ENCODE results near the gene RELN. TPM values are rescaled to one million over a fixed set of nuclear protein-coding genes. Genes with fewer than 3 reads are reported as not detected.

RELN gene
- total and polyA plus RNA-seq, 10 of the 15 experiments (the other 5 are each of a cell fraction or from before 2014, with no cell fraction given), result 0.11 to 0.21 TPM; not detected in 8

GRCh38 chr7:103690242-103690974, 299.1 kb downstream of the RELN start:
- no peaks in the 10 kb centered on the region for H3K36me3 ChIP-seq (ENCODE audit: control insufficient read depth in 2 of 2, insufficient read depth in 2 of 2, low read length in 1 of 2)
- H3K27me3 ChIP-seq (replicated peaks in 1 of 2; ENCODE audit: control insufficient read depth in 2 of 2, insufficient read depth in 2 of 2, low read length in 1 of 2), result peaks cover 1 to 2% of the 10 kb centered on the region in 2 experiments; a peak in 1 of 4 replicates
- BruUV-seq (replicated peaks), result no TSS peak
- no peaks in the 10 kb centered on the region for H4K20me1 ChIP-seq (ENCODE audit: control insufficient read depth, insufficient read depth)
- no peak for ATAC-seq
- no peaks in the 10 kb centered on the region for H3K79me2 ChIP-seq (ENCODE audit: control insufficient read depth, insufficient read depth, low read length)
- TF ChIP-seq SMAD5 (IDR thresholded peaks at IDR 0.05; ENCODE audit: low read depth) (no peak), MAX (IDR thresholded peaks at IDR 0.05; ENCODE audit: low read depth, low read length) (no peak), BMI1 (IDR thresholded peaks at IDR 0.05; ENCODE audit: borderline replicate concordance) (no peak), MYC (IDR thresholded peaks at IDR 0.05; ENCODE audit: insufficient read depth, insufficient read length, insufficient replicate concordance, low read length, severe bottlenecking) (no peak), MEF2B (IDR thresholded peaks at IDR 0.05; ENCODE audit: partially characterized antibody, poor library complexity, severe bottlenecking) (no peak), RAD51 (IDR thresholded peaks at IDR 0.05) (no peak), SKIL (IDR thresholded peaks at IDR 0.05; ENCODE audit: low read depth, poor library complexity, severe bottlenecking) (no peak), MTA2 (IDR thresholded peaks at IDR 0.05; ENCODE audit: low read depth) (no peak), GATAD2B (conservative IDR thresholded peaks at IDR 0.05; ENCODE audit: low read depth) (no peak), CHD1 (IDR thresholded peaks at IDR 0.05; ENCODE audit: low read depth, low read length) (no peak)
- intact Hi-C loops (cut with micrococcal nuclease; ENCODE audit: unreplicated experiment) (no loop called here), in situ Hi-C loops (cut with MboI) (no loop called here)
- ChIA-PET POLR2A (no interaction called here), RAD21 (ENCODE audit: unreplicated experiment) (no interaction called here), SMC1A (ENCODE audit: uncharacterized antibody, unreplicated experiment) (interaction anchor here (0.9 kb wide), 1 partner anchor 11 kb away, joined by 3 read pairs; no protein-coding TSS in a partner anchor), CTCF (no interaction called here)
- no peak overlapping the region for H2AFZ ChIP-seq (ENCODE audit: control insufficient read depth, low read depth, low read length)
- H3K27ac ChIP-seq (ENCODE audit: control insufficient read depth, insufficient read depth), result no peak overlapping the region
- H3K4me3 ChIP-seq, result no peak overlapping the region
- H3K4me2 ChIP-seq (ENCODE audit: control insufficient read depth, insufficient read depth), result no peak overlapping the region
- H3K9ac ChIP-seq (ENCODE audit: control insufficient read depth, insufficient read depth, low read length), result no peak overlapping the region
- no peaks in the 10 kb centered on the region for H3K9me3 ChIP-seq (replicated peaks; ENCODE audit: control insufficient read depth, insufficient read depth, low read length)
- H3K4me1 ChIP-seq (ENCODE audit: control insufficient read depth, insufficient read depth, low read length), result no peaks in the 10 kb centered on the region
- DNase-seq (ENCODE audit: low read depth, low spot score), result no peak
- no peak for FAIRE-seq
- 20% methylated on average over 6 of the region's 6 CpGs for WGBS (ENCODE audit: insufficient coverage, insufficient replicate concordance, low lambda C conversion rate, missing lambda C conversion rate)

Data from GM12878 (cell line).